Trophoblast cell (in vitro differentiated cells and primary cell): ENCODE data around the gene NXF1.

Source experiments
- DNase-seq, 2 donors: peaks; one replicate each; pipeline ENCODE4 v3.0.0-alpha.2; 2016
- H2AFZ ChIP-seq: 2 replicates; pipeline ENCODE4 v1.6.1; 2013; ENCODE audit warnings: low read length, moderate library complexity, mild to moderate bottlenecking; ENCODE audit not compliant: insufficient read depth, poor library complexity
- H2AK5ac ChIP-seq: 2 replicates; pipeline ENCODE4 v1.6.1; 2013; ENCODE audit warnings: mild to moderate bottlenecking, low read length
- H2BK120ac ChIP-seq: 2 replicates; pipeline ENCODE4 v1.6.1; 2013; ENCODE audit warnings: low read length, mild to moderate bottlenecking, moderate library complexity; ENCODE audit not compliant: insufficient read depth, poor library complexity
- H2BK12ac ChIP-seq: 2 replicates; pipeline ENCODE4 v1.6.1; 2013; ENCODE audit warnings: mild to moderate bottlenecking, low read length, moderate library complexity
- H2BK5ac ChIP-seq: 2 replicates; pipeline ENCODE4 v1.6.1; 2013; ENCODE audit warnings: low read length, low read depth, moderate library complexity, mild to moderate bottlenecking; ENCODE audit not compliant: poor library complexity
- H3K14ac ChIP-seq: 2 replicates; pipeline ENCODE4 v1.6.1; 2013; ENCODE audit warnings: mild to moderate bottlenecking, low read length
- H3K18ac ChIP-seq: 2 replicates; pipeline ENCODE4 v1.6.1; 2013; ENCODE audit warnings: mild to moderate bottlenecking, low read length
- H3K23ac ChIP-seq: 2 replicates; pipeline ENCODE4 v1.6.1; 2013; ENCODE audit warnings: low read length
- H3K27ac ChIP-seq: 2 replicates; pipeline ENCODE4 v1.5.1; 2013; ENCODE audit warnings: low read depth, mild to moderate bottlenecking, inconsistent platforms, low read length, moderate library complexity
- H3K27me3 ChIP-seq: 2 replicates; pipeline ENCODE4 v1.6.1; 2013; ENCODE audit warnings: inconsistent platforms, mild to moderate bottlenecking, low read length, moderate library complexity; ENCODE audit not compliant: insufficient read depth
- H3K36me3 ChIP-seq, 2 experiments: 1 replicate in 1 of 2; 2 replicates in 1 of 2; pipeline ENCODE4 v1.6.1; 2013; ENCODE audit warnings: low read length in 2 of 2, mild to moderate bottlenecking in 2 of 2, moderate library complexity in 1 of 2; ENCODE audit not compliant: insufficient read depth in 2 of 2, control insufficient read depth in 1 of 2
- H3K4ac ChIP-seq: 2 replicates; pipeline ENCODE4 v1.6.1; 2013; ENCODE audit warnings: low read depth, mild to moderate bottlenecking, low read length, moderate library complexity
- H3K4me1 ChIP-seq, 2 experiments: 1 replicate in 1 of 2; 2 replicates in 1 of 2; pipeline ENCODE4 v1.6.1; 2013; ENCODE audit warnings: low read length in 2 of 2, mild to moderate bottlenecking in 2 of 2, moderate library complexity in 1 of 2; ENCODE audit not compliant: insufficient read depth in 2 of 2, control insufficient read depth in 1 of 2
- H3K4me2 ChIP-seq: 2 replicates; pipeline ENCODE4 v1.6.1; 2013; ENCODE audit warnings: inconsistent platforms, mild to moderate bottlenecking, low read length, moderate library complexity
- H3K4me3 ChIP-seq: 2 replicates; pipeline ENCODE4 v1.5.1; 2013; ENCODE audit warnings: mild to moderate bottlenecking, low read depth, low read length, inconsistent platforms
- H3K79me1 ChIP-seq: one replicate; pipeline ENCODE4 v1.6.1; 2013; ENCODE audit warnings: low read length
- H3K79me2 ChIP-seq: 2 replicates; pipeline ENCODE4 v1.6.1; 2013; ENCODE audit warnings: low read length, mild to moderate bottlenecking; ENCODE audit not compliant: control insufficient read depth, insufficient read depth, poor library complexity
- H3K9ac ChIP-seq: 2 replicates; pipeline ENCODE4 v1.6.1; 2013; ENCODE audit warnings: mild to moderate bottlenecking, low read length
- H3K9me3 ChIP-seq: 2 replicates; pipeline ENCODE4 v1.6.1; 2013; ENCODE audit warnings: low read depth, mild to moderate bottlenecking, control low read depth, inconsistent platforms, low read length; ENCODE audit not compliant: insufficient read depth
- H4K12ac ChIP-seq: 2 replicates; pipeline ENCODE4 v1.6.1; 2013; ENCODE audit warnings: low read depth, mild to moderate bottlenecking, low read length, moderate library complexity
- H4K8ac ChIP-seq: 2 replicates; pipeline ENCODE4 v1.6.1; 2013; ENCODE audit warnings: low read depth, mild to moderate bottlenecking, low read length, moderate library complexity
- H4K91ac ChIP-seq: one replicate; pipeline ENCODE4 v1.6.1; 2013; ENCODE audit warnings: low read depth, mild to moderate bottlenecking, low read length, moderate library complexity
- WGBS: extraction: QIAGEN DNeasy Blood & Tissue Kit; methylation state at CpG from one replicate; pipeline ENCODE4 v1.1.7; 2013; ENCODE audit warnings: missing lambda C conversion rate; ENCODE audit not compliant: insufficient read length, insufficient coverage; ENCODE audit errors: extremely low coverage; 5-methylcytosine and 5-hydroxymethylcytosine counted together

Gene NXF1

DNA sequence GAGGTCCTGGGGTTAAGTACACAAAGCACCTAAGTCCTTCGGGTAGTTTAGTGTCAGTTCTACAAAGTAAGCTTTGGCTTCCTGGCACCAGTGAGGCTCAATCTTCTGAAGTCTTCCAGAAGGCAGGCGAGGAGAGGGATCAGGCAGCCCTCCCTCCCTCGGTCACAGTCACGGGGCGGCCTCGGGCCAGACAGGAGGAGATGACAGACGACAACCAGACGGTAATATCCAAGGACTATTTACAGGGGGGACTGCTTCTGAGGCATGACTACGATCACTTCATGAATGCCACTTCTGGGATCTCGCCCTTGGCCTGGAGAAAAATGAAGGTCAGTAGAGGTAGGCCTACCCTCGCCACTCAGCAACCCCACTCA is 13.1 kb downstream of the NXF1 start:
- no CpG with 5 or more reads among the region's 11 CpGs for WGBS

DNA sequence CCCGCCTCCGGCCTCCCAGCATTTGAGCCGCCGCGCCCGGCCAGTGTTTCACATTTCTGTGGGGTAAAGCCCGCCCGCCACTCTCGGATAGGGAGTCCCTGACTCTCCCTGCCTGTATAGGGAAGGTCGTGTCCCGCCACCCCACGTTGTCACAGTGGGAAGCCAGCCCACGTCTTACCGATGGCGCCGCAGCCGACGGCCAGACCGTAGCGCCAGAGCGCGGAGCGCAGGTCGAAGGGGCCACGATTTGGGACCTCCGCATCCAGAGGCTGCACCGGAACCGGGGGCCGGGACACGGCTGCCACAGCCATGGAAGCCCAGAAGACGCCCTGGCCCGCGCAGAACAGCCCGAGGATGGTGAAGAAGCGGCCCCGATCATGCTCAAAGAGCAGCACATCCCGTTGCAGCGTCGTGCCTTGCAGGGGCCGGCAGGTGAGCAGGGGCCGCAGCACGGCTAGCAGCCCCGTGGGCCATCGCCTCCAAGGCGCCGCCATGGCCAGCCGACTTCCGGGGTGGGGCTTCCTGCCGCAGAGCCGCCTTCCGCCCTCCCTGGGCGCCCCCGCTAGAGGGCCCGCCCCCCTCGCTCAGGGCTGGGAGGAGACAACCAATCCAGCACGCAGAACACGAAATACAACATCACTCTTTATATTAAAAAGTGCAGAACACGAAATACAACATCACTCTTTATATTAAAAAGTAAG is 13.6 kb downstream of the NXF1 start, which contains the start of gene TMEM223:
Gene TMEM223 (minus strand): TSS at position 506 of the 701 bp plus-strand sequence. CDS start 12 bp downstream, at position 494.
- Histone ChIP-seq H3K9me3 (peaks cover 2% of the 10 kb centered on the region), H3K27me3 (no peaks in the 10 kb centered on the region), H2BK12ac (peak within 1 kb of the TSS; percentile 68), H4K8ac (peak within 1 kb of the TSS; percentile 98), H4K12ac (peak within 1 kb of the TSS; percentile 81), H3K14ac (peak within 1 kb of the TSS; percentile 92), H3K4ac (peak within 1 kb of the TSS; percentile 90), H2BK5ac (peak within 1 kb of the TSS; percentile 85), H2BK120ac (peak within 1 kb of the TSS; percentile 86), H2AK5ac (peak within 1 kb of the TSS; percentile 75), H3K36me3 (peaks cover 47 to 55% of the 10 kb centered on the region in 2 experiments), H3K9ac (peak within 1 kb of the TSS; percentile 81), H3K4me2 (peak within 1 kb of the TSS; percentile 70), H3K18ac (peak within 1 kb of the TSS; percentile 95), H2AFZ (peak within 1 kb of the TSS; percentile 73), H3K27ac (peak within 1 kb of the TSS; percentile 86), H3K23ac (no peak within 1 kb of the TSS), H3K4me1 (peaks cover 9% of the 10 kb centered on the region in 2 experiments), H3K79me2 (peaks cover 20% of the 10 kb centered on the region), H3K79me1 (peaks cover 14% of the 10 kb centered on the region), H3K4me3 (peak within 1 kb of the TSS; percentile 86), H4K91ac (peak within 1 kb of the TSS; percentile 90)
- WGBS: no CpG with 5 or more reads among the region's 58 CpGs
- DNase-seq: peak; percentile 79 to 83

More for the DNA sequence above, 13.1 kb downstream of the NXF1 start:
- H2BK12ac ChIP-seq: peak overlapping the region; percentile 68
- peak overlapping the region; percentile 61 for H3K18ac ChIP-seq
- peak overlapping the region; percentile 70 for H3K4me2 ChIP-seq
- no peak overlapping the region for H2BK120ac ChIP-seq
- no peaks in the 10 kb centered on the region for H3K27me3 ChIP-seq
- no peak overlapping the region for H3K23ac ChIP-seq
- H2AFZ ChIP-seq: peak overlapping the region; percentile 30
- H3K79me2 ChIP-seq: peaks cover 17% of the 10 kb centered on the region
- H3K9me3 ChIP-seq: peaks cover 3% of the 10 kb centered on the region
- H4K12ac ChIP-seq: peak overlapping the region; percentile 49
- H4K8ac ChIP-seq: peak overlapping the region; percentile 54
- H2AK5ac ChIP-seq: no peak overlapping the region
- H3K36me3 ChIP-seq: peaks cover 52 to 58% of the 10 kb centered on the region in 2 experiments
- H3K4me1 ChIP-seq: peaks cover 9% of the 10 kb centered on the region in 2 experiments
- H3K4ac ChIP-seq: no peak overlapping the region
- no peak overlapping the region for H3K4me3 ChIP-seq
- H3K9ac ChIP-seq: no peak overlapping the region
- peak overlapping the region; percentile 63 for H3K27ac ChIP-seq
- H3K79me1 ChIP-seq: peaks cover 10% of the 10 kb centered on the region
- DNase-seq: peak in 1 of 2 donors; percentile 33
- peak overlapping the region; percentile 2 for H4K91ac ChIP-seq
- H3K14ac ChIP-seq: no peak overlapping the region
- peak overlapping the region; percentile 47 for H2BK5ac ChIP-seq

DNA sequence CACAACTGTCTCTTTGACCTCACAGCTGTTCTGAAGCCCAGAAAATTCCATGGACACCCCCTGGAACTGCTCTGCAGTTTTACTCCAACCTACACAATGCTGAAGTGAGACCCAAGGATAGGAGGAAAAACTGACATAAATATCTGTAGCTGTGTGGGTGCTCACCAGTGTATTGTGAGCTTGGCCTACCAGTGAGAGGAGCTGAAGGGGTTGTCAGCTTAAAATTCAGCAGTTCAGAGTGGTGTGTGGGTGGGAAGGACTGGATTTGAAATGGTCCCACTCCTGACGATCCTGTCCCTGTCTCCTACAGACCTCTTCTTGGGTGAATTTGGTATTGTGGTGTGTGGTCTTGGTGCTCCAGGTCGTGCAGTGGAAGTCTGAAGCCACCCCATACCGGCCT is 15.7 kb downstream of the NXF1 start:
- Histone ChIP-seq H3K18ac (no peak overlapping the region), H3K4ac (peak overlapping the region; percentile 30), H4K8ac (no peak overlapping the region), H3K23ac (no peak overlapping the region), H3K79me1 (peaks cover 16% of the 10 kb centered on the region), H3K4me3 (no peak overlapping the region), H3K9ac (no peak overlapping the region), H4K91ac (no peak overlapping the region), H3K4me1 (peaks cover 7 to 9% of the 10 kb centered on the region in 2 experiments), H3K9me3 (peaks cover 2% of the 10 kb centered on the region), H2BK5ac (no peak overlapping the region), H3K27ac (no peak overlapping the region), H3K14ac (no peak overlapping the region), H3K79me2 (peaks cover 21% of the 10 kb centered on the region), H3K36me3 (peaks cover 34% of the 10 kb centered on the region in 2 experiments), H3K4me2 (no peak overlapping the region), H3K27me3 (no peaks in the 10 kb centered on the region), H2AK5ac (no peak overlapping the region), H2AFZ (no peak overlapping the region), H2BK12ac (no peak overlapping the region), H4K12ac (no peak overlapping the region), H2BK120ac (no peak overlapping the region)
- no CpG with 5 or more reads among the region's 3 CpGs for WGBS
- DNase-seq: no peak

DNA sequence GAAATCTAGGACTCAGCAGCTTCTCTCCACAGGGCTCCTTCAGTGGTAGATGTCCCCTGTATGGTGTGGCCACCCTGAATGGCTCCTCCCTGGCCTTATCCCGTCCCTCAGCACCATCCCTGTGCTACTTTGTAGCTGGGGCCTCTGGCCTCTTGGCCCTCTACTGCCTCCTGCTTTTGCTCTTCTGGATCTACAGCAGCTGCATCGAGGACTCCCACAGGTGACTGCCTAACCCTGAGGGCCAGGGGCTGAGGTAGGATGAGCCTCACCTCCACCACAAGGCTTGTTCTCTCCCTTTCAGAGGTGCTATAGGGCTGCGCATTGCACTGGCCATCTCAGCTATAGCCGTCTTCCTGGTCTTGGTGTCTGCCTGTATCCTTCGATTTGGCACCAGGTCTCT is 16.2 kb downstream of the NXF1 start:
- H3K4me3 ChIP-seq: no peak overlapping the region
- no peak overlapping the region for H2BK5ac ChIP-seq
- peaks cover 30 to 31% of the 10 kb centered on the region in 2 experiments for H3K36me3 ChIP-seq
- peaks cover 5 to 9% of the 10 kb centered on the region in 2 experiments for H3K4me1 ChIP-seq
- no peak overlapping the region for H3K27ac ChIP-seq
- H3K9me3 ChIP-seq: peaks cover 2% of the 10 kb centered on the region
- peak overlapping the region; percentile 69 for H3K4ac ChIP-seq
- H2AFZ ChIP-seq: no peak overlapping the region
- H4K91ac ChIP-seq: no peak overlapping the region
- H3K14ac ChIP-seq: no peak overlapping the region
- H3K9ac ChIP-seq: no peak overlapping the region
- H3K27me3 ChIP-seq: no peaks in the 10 kb centered on the region
- peaks cover 21% of the 10 kb centered on the region for H3K79me2 ChIP-seq
- H4K12ac ChIP-seq: no peak overlapping the region
- H3K18ac ChIP-seq: no peak overlapping the region
- H3K23ac ChIP-seq: no peak overlapping the region
- no peak for DNase-seq
- no peak overlapping the region for H3K4me2 ChIP-seq
- H2AK5ac ChIP-seq: no peak overlapping the region
- no peak overlapping the region for H2BK12ac ChIP-seq
- no peak overlapping the region for H2BK120ac ChIP-seq
- no CpG with 5 or more reads among the region's 5 CpGs for WGBS
- peak overlapping the region; percentile 1 for H4K8ac ChIP-seq
- H3K79me1 ChIP-seq: peaks cover 16% of the 10 kb centered on the region
